CD14-positive monocyte (primary cell): ENCODE data around the gene EIPR1. TPM values are rescaled to one million over a fixed set of nuclear protein-coding genes. Genes with fewer than 3 reads are reported as not detected.

Experiments
- DNase-seq, 3 donors: peaks; one replicate each; pipeline ENCODE4 v3.0.0-alpha.2; 2011 to 2022
- H2AFZ ChIP-seq: 2 replicates; pipeline ENCODE4 v1.6.0; 2012; ENCODE audit warnings: mild to moderate bottlenecking, low read depth, low read length, inconsistent platforms; ENCODE audit not compliant: insufficient read depth, poor library complexity, severe bottlenecking
- H3K27ac ChIP-seq, 2 donors: 1 replicate in 1 of 2; 2 replicates in 1 of 2; pipeline ENCODE4 v1.5.1; 2012 to 2013; ENCODE audit warnings: low read length in 2 of 2, control low read depth in 1 of 2, inconsistent platforms in 1 of 2, low read depth in 1 of 2, mild to moderate bottlenecking in 1 of 2
- H3K27me3 ChIP-seq, 2 donors: one replicate each; pipeline versions ENCODE4 v1.6.0 to v1.6.1; 2011 to 2013; ENCODE audit warnings: low read length in 2 of 2; ENCODE audit not compliant: control insufficient read depth in 2 of 2, insufficient read depth in 2 of 2
- H3K36me3 ChIP-seq, 2 donors: replicated peaks in 1 of 2; 1 replicate in 1 of 2; 2 replicates in 1 of 2; pipeline versions ENCODE4 v1.5.1 to v1.6.1; 2012 to 2013; ENCODE audit warnings: low read length in 2 of 2, control low read depth in 1 of 2, inconsistent platforms in 1 of 2, mild to moderate bottlenecking in 1 of 2; ENCODE audit not compliant: insufficient read depth in 2 of 2, control insufficient read depth in 1 of 2
- H3K4me1 ChIP-seq, 2 donors: 1 replicate in 1 of 2; 2 replicates in 1 of 2; pipeline versions ENCODE4 v1.5.1 to v1.6.1; 2012 to 2013; ENCODE audit warnings: low read length in 2 of 2, control low read depth in 1 of 2, inconsistent platforms in 1 of 2, mild to moderate bottlenecking in 1 of 2, moderate library complexity in 1 of 2; ENCODE audit not compliant: insufficient read depth in 2 of 2, control insufficient read depth in 1 of 2
- H3K4me2 ChIP-seq: replicated peaks from 2 replicates; pipeline ENCODE3; 2012; ENCODE audit warnings: low read length, moderate library complexity, mild to moderate bottlenecking; ENCODE audit not compliant: poor library complexity, severe bottlenecking; ENCODE audit errors: extremely low read depth
- H3K4me3 ChIP-seq, 3 experiments: fragments of 200-600 bp in 1 of 3; sonication (generic) in 1 of 3; replicated peaks in 1 of 3; 1 replicate in 2 of 3; 2 replicates in 1 of 3; pipeline ENCODE4 v1.5.1; 2011 to 2013; ENCODE audit warnings: low read length in 3 of 3, mild to moderate bottlenecking in 3 of 3, control low read depth in 2 of 3, low read depth in 2 of 3, inconsistent platforms in 1 of 3, moderate library complexity in 1 of 3
- H3K79me2 ChIP-seq: 2 replicates; pipeline ENCODE4 v1.6.0; 2012; ENCODE audit warnings: mild to moderate bottlenecking, control low read depth, inconsistent platforms, low read length, moderate library complexity; ENCODE audit not compliant: insufficient read depth
- H3K9ac ChIP-seq: 2 replicates; pipeline ENCODE4 v1.6.0; 2017; ENCODE audit warnings: low read length, mild to moderate bottlenecking; ENCODE audit not compliant: insufficient read depth, poor library complexity, severe bottlenecking
- H3K9me3 ChIP-seq, 2 donors: replicated peaks in 1 of 2; 1 replicate in 1 of 2; 2 replicates in 1 of 2; pipeline versions ENCODE4 v1.5.1 to v1.6.1; 2012 to 2013; ENCODE audit warnings: low read length in 2 of 2, control low read depth in 1 of 2; ENCODE audit not compliant: control insufficient read depth in 1 of 2, insufficient read depth in 1 of 2
- H4K20me1 ChIP-seq: 2 replicates; pipeline ENCODE4 v1.6.0; 2012; ENCODE audit warnings: mild to moderate bottlenecking, low read length, control low read depth, moderate library complexity; ENCODE audit not compliant: insufficient read depth
- H3K27ac Mint-ChIP-seq, 7 donors: one replicate each; pipeline ENCODE4 v1.8.0; 2020; ENCODE audit warnings: mild to moderate bottlenecking in 7 of 7, mixed read lengths in 7 of 7, moderate library complexity in 6 of 7, inconsistent platforms in 2 of 7
- H3K27me3 Mint-ChIP-seq, 3 donors: one replicate each; pipeline ENCODE4 v1.8.0; 2021 to 2022; ENCODE audit warnings: low read depth in 3 of 3, mild to moderate bottlenecking in 3 of 3, mixed read lengths in 3 of 3, moderate library complexity in 3 of 3, inconsistent platforms in 1 of 3
- H3K36me3 Mint-ChIP-seq, 2 donors: one replicate each; pipeline ENCODE4 v1.8.0; 2020; ENCODE audit warnings: mixed read lengths in 2 of 2, inconsistent platforms in 1 of 2, mild to moderate bottlenecking in 1 of 2
- H3K4me1 Mint-ChIP-seq: one replicate; pipeline ENCODE4 v1.8.0; 2020; ENCODE audit warnings: mild to moderate bottlenecking, mixed read lengths
- H3K4me3 Mint-ChIP-seq, 2 donors: one replicate each; pipeline ENCODE4 v1.8.0; 2020; ENCODE audit warnings: mild to moderate bottlenecking in 2 of 2, mixed read lengths in 2 of 2, moderate library complexity in 1 of 2
- H3K9me3 Mint-ChIP-seq, 7 donors: one replicate each; pipeline ENCODE4 v1.8.0; 2020 to 2022; ENCODE audit warnings: mixed read lengths in 7 of 7, mild to moderate bottlenecking in 6 of 7, moderate library complexity in 6 of 7, inconsistent platforms in 2 of 7
- WGBS: methylation state at CpG from one replicate; pipeline ENCODE4 v1.1.5; 2013; ENCODE audit warnings: missing lambda C conversion rate; ENCODE audit not compliant: insufficient coverage; 5-methylcytosine and 5-hydroxymethylcytosine counted together
- intact Hi-C, 2 donors: fragments of 100-400 bp; cut with micrococcal nuclease; formaldehyde crosslinking; loops; one replicate each; pipeline versions ENCODE4 v1.15.0 to v1.15.1; 2023
- polyA plus RNA-seq, 3 donors: library from polyadenylated mRNA; depleted of rRNA in 1 of 3; unstranded in 2 of 3; stranded (reverse) in 1 of 3; fragments of 300-500 nt in 2 of 3; fragments of >200 nt in 1 of 3; fragmentation: Illumina TruSeq in 2 of 3; gene quantifications; 1 replicate in 2 of 3; 2 replicates in 1 of 3; pipeline ENCODE4 v1.2.3, GENCODE V29; 2012 to 2021
- TF ChIP-seq, protein P1 (sequence below): fragments of 200-600 bp; IDR thresholded peaks from one replicate; pipeline ENCODE4 v1.8.0; 2022; ENCODE audit warnings: antibody characterized with exemption, mild to moderate bottlenecking

EIPR1 gene
- polyA plus RNA-seq, 3 donors: 19.0 to 22.4 (median 20.8) TPM

- Histone ChIP-seq H3K4me3 (no peak overlapping the region), H3K4me1 (no peaks in the 10 kb centered on the region), H3K4me2 (no peak overlapping the region), H2AFZ (no peak overlapping the region), H3K79me2 (peaks cover 41% of the 10 kb centered on the region), H3K9ac (no peak overlapping the region), H3K36me3 (peaks cover 34 to 80% of the 10 kb centered on the region in 2 donors), H3K27ac (no peak overlapping the region), H3K27me3 (no peaks in the 10 kb centered on the region), H3K9me3 (peaks cover 21% of the 10 kb centered on the region in 2 donors), H4K20me1 (peaks cover 50% of the 10 kb centered on the region)
- Mint-ChIP-seq H3K27me3 (no peaks in the 10 kb centered on the region), H3K9me3 (peaks cover 0 to 28% (median 19%) of the 10 kb centered on the region in 7 donors), H3K4me3 (no peak overlapping the region), H3K4me1 (no peaks in the 10 kb centered on the region), H3K27ac (no peak overlapping the region), H3K36me3 (peaks cover 53 to 72% of the 10 kb centered on the region in 2 donors)
- 98% methylated on average over 87 of the region's 89 CpGs for WGBS
- no peak for DNase-seq
- intact Hi-C loops: loop anchor here in 1 of 2 donors (10.0 kb wide), 1 partner anchor 127 kb away; the partner anchor contains the start of gene ADI1
- TF ChIP-seq, protein P1, sequence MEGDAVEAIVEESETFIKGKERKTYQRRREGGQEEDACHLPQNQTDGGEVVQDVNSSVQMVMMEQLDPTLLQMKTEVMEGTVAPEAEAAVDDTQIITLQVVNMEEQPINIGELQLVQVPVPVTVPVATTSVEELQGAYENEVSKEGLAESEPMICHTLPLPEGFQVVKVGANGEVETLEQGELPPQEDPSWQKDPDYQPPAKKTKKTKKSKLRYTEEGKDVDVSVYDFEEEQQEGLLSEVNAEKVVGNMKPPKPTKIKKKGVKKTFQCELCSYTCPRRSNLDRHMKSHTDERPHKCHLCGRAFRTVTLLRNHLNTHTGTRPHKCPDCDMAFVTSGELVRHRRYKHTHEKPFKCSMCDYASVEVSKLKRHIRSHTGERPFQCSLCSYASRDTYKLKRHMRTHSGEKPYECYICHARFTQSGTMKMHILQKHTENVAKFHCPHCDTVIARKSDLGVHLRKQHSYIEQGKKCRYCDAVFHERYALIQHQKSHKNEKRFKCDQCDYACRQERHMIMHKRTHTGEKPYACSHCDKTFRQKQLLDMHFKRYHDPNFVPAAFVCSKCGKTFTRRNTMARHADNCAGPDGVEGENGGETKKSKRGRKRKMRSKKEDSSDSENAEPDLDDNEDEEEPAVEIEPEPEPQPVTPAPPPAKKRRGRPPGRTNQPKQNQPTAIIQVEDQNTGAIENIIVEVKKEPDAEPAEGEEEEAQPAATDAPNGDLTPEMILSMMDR: no peak
These were observed 10.2 kb upstream of the EIPR1 start for GRCh38 chr2:3387644-3388411.

GRCh38 chr2:3387011-3387410 is 9.4 kb upstream of the EIPR1 start:
- no peak overlapping the region for H3K4me2 ChIP-seq
- DNase-seq: no peak
- H3K9ac ChIP-seq: no peak overlapping the region
- H3K4me3 ChIP-seq: no peak overlapping the region
- peaks cover 32 to 79% of the 10 kb centered on the region in 2 donors for H3K36me3 ChIP-seq
- peaks cover 42% of the 10 kb centered on the region for H4K20me1 ChIP-seq
- H3K79me2 ChIP-seq: peaks cover 46% of the 10 kb centered on the region
- no peaks in the 10 kb centered on the region for H3K4me1 ChIP-seq
- TF ChIP-seq, protein P1: no peak
- H3K36me3 Mint-ChIP-seq: peaks cover 45 to 66% of the 10 kb centered on the region in 2 donors
- intact Hi-C loops: loop anchor here in 1 of 2 donors (10.0 kb wide), 1 partner anchor 128 kb away; the partner anchor contains the start of gene ADI1
- 93% methylated on average over 2 of the region's 5 CpGs for WGBS
- no peaks in the 10 kb centered on the region for H3K27me3 ChIP-seq
- no peaks in the 10 kb centered on the region for H3K27me3 Mint-ChIP-seq
- no peak overlapping the region for H3K27ac ChIP-seq
- H3K27ac Mint-ChIP-seq: no peak overlapping the region
- no peak overlapping the region for H3K4me3 Mint-ChIP-seq
- H3K4me1 Mint-ChIP-seq: no peaks in the 10 kb centered on the region
- peaks cover 21% of the 10 kb centered on the region in 2 donors for H3K9me3 ChIP-seq
- no peak overlapping the region for H2AFZ ChIP-seq
- H3K9me3 Mint-ChIP-seq: peaks cover 0 to 28% (median 19%) of the 10 kb centered on the region in 7 donors
